Measurements from ENCODE around the gene CEMIP. TPM values are rescaled to one million over a fixed set of nuclear protein-coding genes. Genes with fewer than 3 reads are reported as not detected.

CEMIP gene
- total RNA-seq, 2 donors from 2014 or later = 1.6 TPM; not detected in 1

GRCh38 chr15:80836223-80836622 is 57.1 kb downstream of the CEMIP start:
- Histone ChIP-seq H3K36me3 (replicated peaks in 1 of 2; ENCODE audit: insufficient read depth in 1 of 2, low read depth in 2 of 2) (no peaks in the 10 kb centered on the region), H3K27me3 (no peaks in the 10 kb centered on the region), H3K4me3 (no peak overlapping the region), H3K27ac (no peak overlapping the region), H3K9me3 (no peaks in the 10 kb centered on the region), H3K4me1 (no peaks in the 10 kb centered on the region)
- WGBS, 2 donors = 81 to 83% methylated on average over 9 of the region's 9 CpGs
- intact Hi-C loops (cut with DNase I) = no loop called here
- no peak for DNase-seq
- ATAC-seq = no peak
- TF ChIP-seq POLR2A (IDR thresholded peaks at IDR 0.05) = no peak
- TF ChIP-seq, protein P1, sequence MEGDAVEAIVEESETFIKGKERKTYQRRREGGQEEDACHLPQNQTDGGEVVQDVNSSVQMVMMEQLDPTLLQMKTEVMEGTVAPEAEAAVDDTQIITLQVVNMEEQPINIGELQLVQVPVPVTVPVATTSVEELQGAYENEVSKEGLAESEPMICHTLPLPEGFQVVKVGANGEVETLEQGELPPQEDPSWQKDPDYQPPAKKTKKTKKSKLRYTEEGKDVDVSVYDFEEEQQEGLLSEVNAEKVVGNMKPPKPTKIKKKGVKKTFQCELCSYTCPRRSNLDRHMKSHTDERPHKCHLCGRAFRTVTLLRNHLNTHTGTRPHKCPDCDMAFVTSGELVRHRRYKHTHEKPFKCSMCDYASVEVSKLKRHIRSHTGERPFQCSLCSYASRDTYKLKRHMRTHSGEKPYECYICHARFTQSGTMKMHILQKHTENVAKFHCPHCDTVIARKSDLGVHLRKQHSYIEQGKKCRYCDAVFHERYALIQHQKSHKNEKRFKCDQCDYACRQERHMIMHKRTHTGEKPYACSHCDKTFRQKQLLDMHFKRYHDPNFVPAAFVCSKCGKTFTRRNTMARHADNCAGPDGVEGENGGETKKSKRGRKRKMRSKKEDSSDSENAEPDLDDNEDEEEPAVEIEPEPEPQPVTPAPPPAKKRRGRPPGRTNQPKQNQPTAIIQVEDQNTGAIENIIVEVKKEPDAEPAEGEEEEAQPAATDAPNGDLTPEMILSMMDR (IDR thresholded peaks at IDR 0.05) = no peak

GRCh38 chr15:80837006-80837405 is 57.8 kb downstream of the CEMIP start:
- intact Hi-C loops (cut with DNase I) = no loop called here
- Histone ChIP-seq H3K4me1 (no peaks in the 10 kb centered on the region), H3K27ac (no peak overlapping the region), H3K9me3 (no peaks in the 10 kb centered on the region), H3K36me3 (replicated peaks in 1 of 2; ENCODE audit: insufficient read depth in 1 of 2, low read depth in 2 of 2) (no peaks in the 10 kb centered on the region), H3K27me3 (no peaks in the 10 kb centered on the region), H3K4me3 (no peak overlapping the region)
- no peak for ATAC-seq
- TF ChIP-seq, protein P1 (IDR thresholded peaks at IDR 0.05) = no peak
- no peak for TF ChIP-seq POLR2A (IDR thresholded peaks at IDR 0.05)
- WGBS, 2 donors = 77 to 78% methylated on average over 3 of the region's 3 CpGs
- no peak for DNase-seq

GRCh38 chr15:80838012-80838411 is 58.8 kb downstream of the CEMIP start:
- no peak for TF ChIP-seq POLR2A (IDR thresholded peaks at IDR 0.05)
- TF ChIP-seq, protein P1 (IDR thresholded peaks at IDR 0.05) = no peak
- no peaks in the 10 kb centered on the region for H3K27me3 ChIP-seq
- H3K4me3 ChIP-seq = no peak overlapping the region
- no peaks in the 10 kb centered on the region for H3K9me3 ChIP-seq
- 74 to 78% methylated on average over 2 to 11 of the region's 11 CpGs for WGBS, 2 donors
- H3K27ac ChIP-seq = no peak overlapping the region
- no peaks in the 10 kb centered on the region for H3K4me1 ChIP-seq
- no peak for ATAC-seq
- intact Hi-C loops (cut with DNase I) = no loop called here
- no peak for DNase-seq
- no peaks in the 10 kb centered on the region for H3K36me3 ChIP-seq (replicated peaks in 1 of 2; ENCODE audit: insufficient read depth in 1 of 2, low read depth in 2 of 2)

GRCh38 chr15:80838666-80839065 is 59.5 kb downstream of the CEMIP start:
- H3K27ac ChIP-seq = no peak overlapping the region
- WGBS, 2 donors = 68 to 81% methylated on average over 7 of the region's 7 CpGs
- no peaks in the 10 kb centered on the region for H3K9me3 ChIP-seq
- DNase-seq = no peak
- no peak for ATAC-seq
- intact Hi-C loops (cut with DNase I) = no loop called here
- no peak overlapping the region for H3K4me3 ChIP-seq
- no peaks in the 10 kb centered on the region for H3K27me3 ChIP-seq
- TF ChIP-seq, protein P1 (IDR thresholded peaks at IDR 0.05) = no peak
- TF ChIP-seq POLR2A (IDR thresholded peaks at IDR 0.05) = no peak
- no peaks in the 10 kb centered on the region for H3K4me1 ChIP-seq
- H3K36me3 ChIP-seq (replicated peaks in 1 of 2; ENCODE audit: insufficient read depth in 1 of 2, low read depth in 2 of 2) = no peaks in the 10 kb centered on the region

DNA sequence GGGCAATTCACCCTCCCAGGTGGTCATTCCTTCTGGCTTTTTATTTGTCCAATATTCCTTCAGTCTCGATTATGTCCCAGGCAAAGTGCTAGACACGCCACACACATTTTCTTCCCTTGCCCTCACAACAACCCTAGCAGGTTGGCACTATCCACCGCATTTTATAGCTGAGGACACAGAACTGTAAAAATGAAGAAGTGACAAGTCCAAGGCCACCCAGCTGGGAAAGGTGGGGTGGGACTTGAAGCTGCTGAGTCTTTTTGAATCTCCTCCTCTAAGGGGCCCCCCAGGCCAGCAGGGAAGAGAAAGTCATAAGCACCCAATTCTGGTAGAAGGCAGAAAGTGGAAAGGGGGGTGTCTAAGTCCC is 60.6 kb downstream of the CEMIP start:
- H3K27ac ChIP-seq = no peak overlapping the region
- no peaks in the 10 kb centered on the region for H3K27me3 ChIP-seq
- ATAC-seq = no peak
- WGBS, 2 donors = 55 to 62% methylated on average over 3 of the region's 3 CpGs
- H3K4me1 ChIP-seq = no peaks in the 10 kb centered on the region
- H3K4me3 ChIP-seq = no peak overlapping the region
- TF ChIP-seq, protein P1 (IDR thresholded peaks at IDR 0.05) = no peak
- no peak for TF ChIP-seq POLR2A (IDR thresholded peaks at IDR 0.05)
- H3K36me3 ChIP-seq (replicated peaks in 1 of 2; ENCODE audit: insufficient read depth in 1 of 2, low read depth in 2 of 2) = no peaks in the 10 kb centered on the region
- intact Hi-C loops (cut with DNase I) = no loop called here
- no peaks in the 10 kb centered on the region for H3K9me3 ChIP-seq
- DNase-seq = no peak
